ENCODE results near the gene GOLPH3L.

DNA sequence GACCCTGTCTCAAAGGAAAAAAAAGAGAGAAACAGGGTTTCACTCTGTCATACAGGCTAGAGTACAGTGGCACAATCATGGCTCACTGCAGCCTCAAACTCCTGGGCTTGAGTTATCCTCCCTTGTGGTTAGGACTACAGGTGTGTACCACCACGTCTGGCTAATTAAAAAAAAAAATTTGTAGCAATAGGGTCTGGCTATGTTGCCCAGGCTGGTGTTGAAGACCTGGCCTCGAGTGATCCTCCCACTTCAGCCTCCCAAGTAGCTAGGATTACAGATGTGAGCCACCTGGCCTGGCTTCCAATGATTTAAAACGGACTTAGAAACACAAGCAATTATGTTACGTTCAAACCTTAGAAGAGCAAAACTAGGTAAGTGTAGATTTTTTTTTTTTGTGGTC, 22.1 kb downstream of the GOLPH3L start:
- TF ChIP-seq POLR2AphosphoS5 (IDR thresholded peaks at IDR 0.05): no peak
- TF ChIP-seq CTCF (IDR thresholded peaks at IDR 0.05): no peak
- TF ChIP-seq POLR2A (IDR thresholded peaks at IDR 0.05): no peak
- TF ChIP-seq EP300 (IDR thresholded peaks at IDR 0.05): no peak

All from sigmoid colon (tissue), 4 donors.